ENCODE results near the gene TNFRSF13B. TPM values are rescaled to one million over a fixed set of nuclear protein-coding genes. Genes with fewer than 3 reads are reported as not detected.

TNFRSF13B gene
- polyA plus RNA-seq, 1 donor (not counting 4 experiments of a cell fraction or from before 2014, with no cell fraction given), result not detected

DNA sequence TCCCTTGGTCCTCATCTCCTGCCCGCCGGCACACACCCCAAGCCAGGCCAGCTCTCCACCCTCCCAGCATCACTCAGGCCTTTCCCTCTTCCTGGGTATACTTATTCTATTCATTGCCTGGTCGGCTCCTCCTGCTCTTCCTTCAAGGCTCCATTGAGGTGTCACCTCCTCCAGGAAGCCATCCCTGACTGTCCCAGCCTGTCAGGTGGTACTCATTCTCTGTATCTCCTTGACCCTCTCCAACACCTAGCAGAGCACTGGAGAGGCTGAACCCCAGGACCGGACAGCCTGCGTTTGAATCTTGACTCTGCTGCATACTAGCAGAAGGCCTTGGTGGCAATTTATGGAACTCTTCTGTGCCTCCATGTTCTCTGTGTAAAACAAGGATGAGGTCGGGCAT, 428 bp upstream of the TNFRSF13B start:
- Histone ChIP-seq H3K79me2 (ENCODE audit: control insufficient read depth, insufficient read depth, low read length) (no peaks in the 10 kb centered on the region), H3K9me3 (ENCODE audit: control insufficient read depth, low read depth, low read length) (no peaks in the 10 kb centered on the region), H3K27ac (ENCODE audit: control insufficient read depth, insufficient read depth, low read length) (no peak overlapping the region), H4K20me1 (ENCODE audit: control insufficient read depth, extremely low read depth, insufficient read depth, low read length) (no peaks in the 10 kb centered on the region), H3K4me1 (ENCODE audit: control insufficient read depth, extremely low read depth, insufficient read depth, low read length) (no peaks in the 10 kb centered on the region), H3K4me3 (ENCODE audit: control insufficient read depth in 2 of 3, extremely low read depth in 1 of 3, insufficient read depth in 2 of 3, low read depth in 1 of 3, low read length in 3 of 3) (no peak overlapping the region), H3K9ac (ENCODE audit: control insufficient read depth, extremely low read depth, insufficient read depth, low read length) (no peak overlapping the region), H3K27me3 (ENCODE audit: control insufficient read depth, extremely low read depth, insufficient read depth, low read length) (peaks cover 24% of the 10 kb centered on the region), H3K4me2 (ENCODE audit: control insufficient read depth, extremely low read depth, insufficient read depth, low read depth, low read length) (no peak overlapping the region), H3K9me1 (ENCODE audit: control insufficient read depth, extremely low read depth, insufficient read depth, low read length) (no peaks in the 10 kb centered on the region), H2AFZ (ENCODE audit: control insufficient read depth, low read length) (no peak overlapping the region), H3K36me3 (ENCODE audit: control insufficient read depth in 2 of 2, extremely low read depth in 1 of 2, insufficient read depth in 2 of 2, low read length in 2 of 2) (no peaks in the 10 kb centered on the region)
- no peak for FAIRE-seq
- TF ChIP-seq EZH2 (IDR thresholded peaks at IDR 0.05; ENCODE audit: low read length), result no peak
- TF ChIP-seq, protein P1, sequence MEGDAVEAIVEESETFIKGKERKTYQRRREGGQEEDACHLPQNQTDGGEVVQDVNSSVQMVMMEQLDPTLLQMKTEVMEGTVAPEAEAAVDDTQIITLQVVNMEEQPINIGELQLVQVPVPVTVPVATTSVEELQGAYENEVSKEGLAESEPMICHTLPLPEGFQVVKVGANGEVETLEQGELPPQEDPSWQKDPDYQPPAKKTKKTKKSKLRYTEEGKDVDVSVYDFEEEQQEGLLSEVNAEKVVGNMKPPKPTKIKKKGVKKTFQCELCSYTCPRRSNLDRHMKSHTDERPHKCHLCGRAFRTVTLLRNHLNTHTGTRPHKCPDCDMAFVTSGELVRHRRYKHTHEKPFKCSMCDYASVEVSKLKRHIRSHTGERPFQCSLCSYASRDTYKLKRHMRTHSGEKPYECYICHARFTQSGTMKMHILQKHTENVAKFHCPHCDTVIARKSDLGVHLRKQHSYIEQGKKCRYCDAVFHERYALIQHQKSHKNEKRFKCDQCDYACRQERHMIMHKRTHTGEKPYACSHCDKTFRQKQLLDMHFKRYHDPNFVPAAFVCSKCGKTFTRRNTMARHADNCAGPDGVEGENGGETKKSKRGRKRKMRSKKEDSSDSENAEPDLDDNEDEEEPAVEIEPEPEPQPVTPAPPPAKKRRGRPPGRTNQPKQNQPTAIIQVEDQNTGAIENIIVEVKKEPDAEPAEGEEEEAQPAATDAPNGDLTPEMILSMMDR (optimal IDR thresholded peaks at IDR 0.05 in 1 of 3, IDR thresholded peaks at IDR 0.05 in 1 of 3, conservative IDR thresholded peaks at IDR 0.05 in 1 of 3; ENCODE audit: extremely low read depth in 1 of 3, insufficient read depth in 2 of 3, low read length in 3 of 3), result no peak
- dilution Hi-C loops (cut with MboI; ENCODE audit: extremely low pct_ligation_motif_present, low sequenced_read_pairs), result no loop called here
- DNase-seq (ENCODE audit: low read depth, low spot score), result no peak

DNA sequence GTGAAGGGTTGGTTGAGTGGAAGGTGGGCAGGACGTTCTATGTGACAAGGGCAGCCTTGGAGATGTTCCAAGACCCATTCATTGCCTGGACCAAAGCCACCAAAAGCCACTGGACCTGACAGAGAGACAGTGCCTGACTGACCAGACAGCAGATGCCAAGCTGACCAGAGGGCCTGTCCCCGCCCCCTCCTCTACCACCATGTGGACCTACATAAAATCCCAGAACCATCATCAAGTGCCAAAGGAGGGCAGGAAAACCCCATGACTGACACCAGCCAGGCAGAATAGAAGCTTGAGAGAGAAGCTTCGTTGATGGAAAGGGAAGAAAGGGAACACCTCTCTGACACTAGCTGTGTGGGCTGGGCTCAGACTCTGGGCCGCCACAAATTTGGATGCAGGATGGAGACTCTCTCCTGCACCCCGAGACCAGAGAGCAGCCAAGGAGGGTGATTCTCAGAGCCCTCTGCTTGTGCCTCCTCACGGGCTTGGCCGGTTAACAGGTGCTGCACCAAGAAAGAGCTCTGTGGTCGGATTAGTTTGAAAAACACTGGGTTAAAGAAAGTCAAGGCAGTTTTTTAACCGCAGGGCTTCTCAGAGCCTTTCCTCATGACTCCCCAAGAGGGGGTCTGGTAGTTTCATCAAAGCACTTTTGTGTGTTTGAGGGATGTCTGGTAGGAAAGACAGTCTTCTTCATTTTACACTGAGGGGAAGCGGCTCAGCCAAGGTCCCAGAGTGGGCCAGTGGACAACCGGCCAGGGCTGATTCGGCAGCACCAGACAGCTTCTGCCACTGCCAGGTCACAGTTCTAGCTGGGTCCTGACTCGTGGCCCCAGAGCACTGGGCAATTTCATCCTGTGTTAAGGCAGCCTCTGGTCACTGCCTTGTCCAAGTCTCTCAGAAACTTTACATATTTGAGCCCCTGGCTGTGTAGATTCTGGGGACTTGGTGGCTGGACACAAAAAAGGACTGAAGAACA, 1.7 kb downstream of the TNFRSF13B start:
- Histone ChIP-seq H3K79me2 (ENCODE audit: control insufficient read depth, insufficient read depth, low read length) (no peaks in the 10 kb centered on the region), H3K4me3 (ENCODE audit: control insufficient read depth in 2 of 3, extremely low read depth in 1 of 3, insufficient read depth in 2 of 3, low read depth in 1 of 3, low read length in 3 of 3) (no peak overlapping the region), H3K4me1 (ENCODE audit: control insufficient read depth, extremely low read depth, insufficient read depth, low read length) (no peaks in the 10 kb centered on the region), H4K20me1 (ENCODE audit: control insufficient read depth, extremely low read depth, insufficient read depth, low read length) (no peaks in the 10 kb centered on the region), H3K36me3 (ENCODE audit: control insufficient read depth in 2 of 2, extremely low read depth in 1 of 2, insufficient read depth in 2 of 2, low read length in 2 of 2) (no peaks in the 10 kb centered on the region), H3K9ac (ENCODE audit: control insufficient read depth, extremely low read depth, insufficient read depth, low read length) (no peak overlapping the region), H3K27me3 (ENCODE audit: control insufficient read depth, extremely low read depth, insufficient read depth, low read length) (peaks cover 18% of the 10 kb centered on the region), H3K9me1 (ENCODE audit: control insufficient read depth, extremely low read depth, insufficient read depth, low read length) (no peaks in the 10 kb centered on the region), H3K4me2 (ENCODE audit: control insufficient read depth, extremely low read depth, insufficient read depth, low read depth, low read length) (no peak overlapping the region), H3K9me3 (ENCODE audit: control insufficient read depth, low read depth, low read length) (no peaks in the 10 kb centered on the region), H2AFZ (ENCODE audit: control insufficient read depth, low read length) (no peak overlapping the region), H3K27ac (ENCODE audit: control insufficient read depth, insufficient read depth, low read length) (no peak overlapping the region)
- dilution Hi-C loops (cut with MboI; ENCODE audit: extremely low pct_ligation_motif_present, low sequenced_read_pairs), result no loop called here
- FAIRE-seq (no peak), DNase-seq (ENCODE audit: low read depth, low spot score) (no peak)
- TF ChIP-seq, protein P1 (optimal IDR thresholded peaks at IDR 0.05 in 1 of 3, IDR thresholded peaks at IDR 0.05 in 1 of 3, conservative IDR thresholded peaks at IDR 0.05 in 1 of 3; ENCODE audit: extremely low read depth in 1 of 3, insufficient read depth in 2 of 3, low read length in 3 of 3), result no peak
- no peak for TF ChIP-seq EZH2 (IDR thresholded peaks at IDR 0.05; ENCODE audit: low read length)
